IgD-negative memory B cell (primary cell): ENCODE measurements around the gene RETREG1. TPM values are rescaled to one million over a fixed set of nuclear protein-coding genes. Genes with fewer than 3 reads are reported as not detected.

Experiments used
- H3K27ac Mint-ChIP-seq, 3 donors: one replicate each; pipeline ENCODE4 v1.8.0; 2020 to 2022; ENCODE audit warnings: mild to moderate bottlenecking in 3 of 3, mixed read lengths in 3 of 3, moderate library complexity in 1 of 3
- H3K27me3 Mint-ChIP-seq: one replicate; pipeline ENCODE4 v1.8.0; 2021; ENCODE audit warnings: mixed read lengths
- H3K36me3 Mint-ChIP-seq: one replicate; pipeline ENCODE4 v1.8.0; 2020; ENCODE audit warnings: mild to moderate bottlenecking, mixed read lengths
- H3K4me1 Mint-ChIP-seq, 3 donors: one replicate each; pipeline ENCODE4 v1.8.0; 2020 to 2022; ENCODE audit warnings: mixed read lengths in 3 of 3, mild to moderate bottlenecking in 1 of 3
- H3K4me3 Mint-ChIP-seq, 4 donors: one replicate each; pipeline ENCODE4 v1.8.0; 2020 to 2022; ENCODE audit warnings: mild to moderate bottlenecking in 4 of 4, mixed read lengths in 4 of 4, moderate library complexity in 3 of 4
- H3K9me3 Mint-ChIP-seq, 3 donors: one replicate each; pipeline ENCODE4 v1.8.0; 2020 to 2021; ENCODE audit warnings: mixed read lengths in 3 of 3, mild to moderate bottlenecking in 1 of 3
- polyA plus RNA-seq: library from polyadenylated mRNA; unstranded; fragments of 300-500 nt; fragmentation: Illumina TruSeq; gene quantifications from one replicate; pipeline ENCODE4 v1.2.3, GENCODE V29; 2021

Gene RETREG1
- polyA plus RNA-seq, 1 donor from 2014 or later, result 9.3 TPM

DNA sequence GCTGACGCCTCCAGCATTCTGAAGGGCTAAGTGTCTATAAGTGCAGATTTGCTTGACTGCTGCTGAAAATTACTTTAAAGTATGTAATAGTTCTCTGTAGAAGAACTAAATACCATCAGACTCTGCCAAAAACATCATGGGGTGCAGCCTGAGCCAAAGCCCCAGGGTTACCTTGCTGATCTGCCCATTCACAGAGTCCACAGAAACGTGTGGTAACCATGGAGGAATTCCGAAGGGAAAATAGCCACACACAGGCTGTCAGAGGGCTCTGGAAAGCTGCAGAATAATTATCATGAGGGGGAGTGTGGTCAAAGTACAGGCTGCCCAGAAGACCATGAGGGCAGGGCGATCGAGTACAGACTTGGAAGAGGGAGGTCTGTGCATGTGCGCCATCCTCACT, 36.4 kb downstream of the RETREG1 start:
- peaks cover under 1 to 11% (median 1%) of the 10 kb centered on the region in 3 donors for H3K4me1 Mint-ChIP-seq
- no peaks in the 10 kb centered on the region for H3K9me3 Mint-ChIP-seq
- H3K36me3 Mint-ChIP-seq, result peaks cover 2% of the 10 kb centered on the region
- H3K4me3 Mint-ChIP-seq, result no peak overlapping the region
- H3K27me3 Mint-ChIP-seq, result no peaks in the 10 kb centered on the region
- H3K27ac Mint-ChIP-seq, result no peak overlapping the region

DNA sequence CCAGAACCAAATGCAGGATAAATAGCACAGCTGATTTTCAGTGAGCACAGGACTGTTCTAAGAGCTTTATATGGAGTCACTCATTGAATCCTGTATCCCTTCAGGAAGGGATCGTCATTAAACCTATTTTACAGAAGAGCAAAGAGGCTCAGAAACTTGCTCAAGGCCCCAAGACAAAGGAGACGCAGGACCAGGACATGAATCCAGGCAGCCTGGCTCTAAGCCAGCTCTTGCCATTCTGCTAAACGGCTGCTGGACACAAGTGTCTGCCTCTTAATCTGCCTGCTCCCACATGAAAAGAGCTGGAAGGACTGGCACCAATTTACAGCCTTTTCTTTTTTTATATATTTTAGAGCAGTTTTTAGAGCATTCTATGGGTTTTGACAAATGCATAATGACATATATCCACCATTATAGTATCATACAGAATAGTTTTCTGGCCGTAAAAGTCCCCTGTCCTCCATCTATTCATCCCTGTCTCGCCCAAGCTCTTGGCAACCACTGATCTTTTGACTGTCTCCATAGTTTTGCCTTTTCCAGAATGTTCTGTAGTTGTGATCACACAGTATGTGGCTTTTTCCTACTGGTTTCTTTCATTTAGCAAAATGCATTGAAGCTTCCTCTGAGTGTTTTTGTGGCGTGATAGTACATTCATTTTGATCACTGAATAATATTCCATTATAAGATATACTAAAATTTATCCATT, 37.5 kb downstream of the RETREG1 start:
- Mint-ChIP-seq H3K27ac (no peak overlapping the region), H3K27me3 (no peaks in the 10 kb centered on the region), H3K9me3 (no peaks in the 10 kb centered on the region), H3K4me1 (peaks cover 0 to 11% (median 1%) of the 10 kb centered on the region in 3 donors), H3K36me3 (peaks cover 2% of the 10 kb centered on the region), H3K4me3 (no peak overlapping the region)

DNA sequence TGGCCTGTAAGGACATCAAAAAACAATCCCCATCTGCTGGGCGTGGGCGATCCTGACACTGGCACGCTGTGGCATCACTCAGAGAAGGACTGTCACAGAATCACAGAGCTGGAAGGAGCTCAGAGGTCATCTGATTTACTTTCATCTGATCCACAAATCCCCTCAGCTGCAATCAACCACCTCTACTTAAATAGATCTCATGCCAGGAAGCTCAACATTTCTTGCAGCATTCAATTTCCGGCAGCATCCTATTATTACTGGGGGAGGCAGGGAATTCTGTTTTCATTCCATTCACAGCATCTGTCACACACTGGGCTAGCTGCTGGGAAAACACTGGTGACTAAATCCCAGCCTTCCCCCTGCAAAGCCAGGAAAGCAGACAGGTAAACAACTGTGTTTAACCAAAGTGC, 38.3 kb downstream of the RETREG1 start:
- Mint-ChIP-seq H3K4me1 (peaks cover 0 to 16% (median 3%) of the 10 kb centered on the region in 3 donors), H3K9me3 (no peaks in the 10 kb centered on the region), H3K27ac (no peak overlapping the region), H3K27me3 (no peaks in the 10 kb centered on the region), H3K36me3 (peaks cover 2% of the 10 kb centered on the region), H3K4me3 (no peak overlapping the region)

DNA sequence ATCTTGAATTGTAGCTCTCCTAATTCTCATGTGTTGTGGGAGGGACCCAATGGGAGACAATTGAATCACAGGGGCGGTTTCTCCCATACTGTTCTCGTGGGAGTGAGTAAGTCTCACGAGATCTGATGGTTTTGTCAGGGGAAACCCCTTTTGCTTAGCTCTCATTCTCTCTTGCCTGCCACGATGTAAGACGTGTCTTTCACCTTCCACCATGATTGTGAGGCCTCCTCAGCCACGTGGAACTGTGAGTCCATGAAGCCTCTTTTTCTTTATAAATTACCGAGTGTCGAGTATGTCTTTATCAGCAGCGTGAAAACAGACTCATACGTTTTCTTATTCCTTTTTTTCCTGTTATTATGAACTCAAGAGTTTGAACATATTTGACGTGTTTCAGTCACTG, 39.1 kb downstream of the RETREG1 start:
- Mint-ChIP-seq H3K36me3 (peaks cover 2% of the 10 kb centered on the region), H3K4me1 (peaks cover 0 to 17% (median 3%) of the 10 kb centered on the region in 3 donors), H3K27ac (no peak overlapping the region), H3K4me3 (no peak overlapping the region), H3K9me3 (no peaks in the 10 kb centered on the region), H3K27me3 (no peaks in the 10 kb centered on the region)

DNA sequence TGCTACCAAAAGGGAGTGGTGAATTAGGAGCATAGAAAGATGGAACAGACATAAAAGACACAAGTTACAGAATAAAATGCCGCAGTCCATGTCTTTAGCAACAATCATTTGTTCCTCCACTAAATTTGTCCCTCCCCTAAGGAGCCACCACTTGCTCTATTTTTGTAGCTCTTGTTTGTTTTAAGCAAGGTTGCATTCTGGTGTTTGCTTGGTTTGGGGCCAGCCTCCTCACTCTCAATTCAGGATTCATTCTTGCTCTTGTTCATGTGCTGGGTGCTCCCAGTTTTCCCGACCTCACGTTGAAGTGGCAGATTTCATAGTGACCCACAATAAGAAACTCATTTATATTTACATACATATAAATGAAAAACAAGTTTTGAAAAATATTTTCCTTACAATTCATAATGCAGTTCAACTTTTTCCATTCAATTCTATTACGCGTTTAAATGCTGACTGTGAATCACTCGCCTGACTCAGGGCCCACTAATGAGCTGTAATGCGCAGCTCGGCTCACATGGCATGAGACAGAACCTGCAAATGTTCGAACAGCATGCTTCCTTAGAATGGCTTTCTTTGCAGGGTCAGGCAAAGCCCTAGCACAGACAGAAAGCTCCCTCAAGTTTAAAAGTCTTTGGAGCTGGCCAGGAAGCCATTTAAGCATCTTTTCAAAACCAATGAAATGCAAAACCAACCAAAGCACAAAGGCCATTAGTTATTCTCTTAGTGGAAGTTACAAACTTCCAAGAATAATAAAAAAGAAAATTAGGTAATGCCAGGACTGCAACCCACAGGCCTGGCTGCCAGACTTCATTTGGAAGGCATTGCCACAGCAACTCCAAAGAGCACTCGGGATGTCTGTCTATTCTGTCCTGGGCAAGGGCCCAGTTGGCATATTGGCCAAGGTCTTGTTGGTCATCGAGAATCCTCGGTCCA, 41.7 kb downstream of the RETREG1 start:
- Mint-ChIP-seq H3K9me3 (peaks cover 0 to 2% (median 0%) of the 10 kb centered on the region in 3 donors), H3K36me3 (peaks cover 3% of the 10 kb centered on the region), H3K27me3 (no peaks in the 10 kb centered on the region), H3K4me3 (no peak overlapping the region), H3K4me1 (peaks cover 0 to 19% (median 2%) of the 10 kb centered on the region in 3 donors), H3K27ac (no peak overlapping the region)

DNA sequence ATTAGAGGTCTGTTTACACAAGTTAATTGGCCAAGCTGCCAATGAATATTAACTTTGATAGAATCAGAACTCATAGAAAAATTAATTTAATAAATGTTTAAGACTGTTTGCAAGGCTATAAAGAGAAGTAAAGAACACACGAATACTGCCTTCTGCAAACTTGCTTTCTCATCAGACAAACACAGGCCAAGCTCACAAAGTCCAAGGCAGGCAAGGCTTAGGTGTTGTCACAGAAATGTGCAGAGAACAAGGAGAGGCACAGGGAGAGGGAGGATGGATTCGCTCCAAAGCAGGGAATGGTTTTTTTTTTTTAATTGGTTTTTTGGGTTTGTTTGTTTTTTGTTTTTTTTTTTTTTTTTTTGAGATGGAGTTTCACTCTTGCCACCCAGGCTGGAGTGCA, 43.4 kb downstream of the RETREG1 start:
- H3K4me1 Mint-ChIP-seq, result peaks cover 0 to 19% (median 2%) of the 10 kb centered on the region in 3 donors
- no peaks in the 10 kb centered on the region for H3K27me3 Mint-ChIP-seq
- no peak overlapping the region for H3K4me3 Mint-ChIP-seq
- H3K27ac Mint-ChIP-seq, result no peak overlapping the region
- peaks cover 0 to 2% (median 0%) of the 10 kb centered on the region in 3 donors for H3K9me3 Mint-ChIP-seq
- H3K36me3 Mint-ChIP-seq, result peaks cover 1% of the 10 kb centered on the region

DNA sequence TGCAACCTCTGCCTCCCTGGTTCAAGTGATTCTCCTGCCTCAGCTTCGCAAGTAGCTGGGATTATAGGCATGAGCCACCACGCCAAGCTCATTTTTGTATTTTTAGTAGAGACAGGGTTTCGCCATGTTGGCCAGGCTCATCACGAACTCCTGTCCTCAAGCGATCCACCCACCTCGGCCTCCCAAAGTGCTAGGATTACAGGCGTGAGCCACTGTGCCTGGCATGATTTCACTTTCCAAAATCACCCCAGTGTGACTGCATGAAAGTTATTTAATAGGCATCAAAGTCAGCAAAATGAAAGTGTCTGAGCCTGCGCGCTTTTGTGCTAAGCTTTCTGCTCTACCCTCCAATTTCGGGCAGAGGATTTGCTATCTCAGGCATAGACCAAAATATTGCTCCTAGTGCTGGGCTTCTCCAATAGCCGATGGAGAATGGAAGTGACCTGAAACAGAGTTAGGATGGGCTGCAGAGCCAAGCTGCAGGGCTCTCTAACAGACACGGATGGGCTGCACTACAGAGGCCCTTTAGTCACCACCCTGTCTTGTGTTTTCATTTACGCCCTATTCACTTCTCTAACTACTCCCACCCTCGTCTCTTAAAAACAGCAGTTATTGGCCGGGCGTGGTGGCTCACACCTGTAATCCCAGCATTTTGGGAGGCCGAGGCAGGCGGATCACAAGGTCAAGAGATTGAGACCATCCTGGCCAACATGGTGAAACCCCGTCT, 44.3 kb downstream of the RETREG1 start:
- Mint-ChIP-seq H3K9me3 (peaks cover 0 to 2% (median 0%) of the 10 kb centered on the region in 3 donors), H3K4me3 (no peak overlapping the region), H3K27ac (no peak overlapping the region), H3K4me1 (peaks cover 0 to 19% (median 2%) of the 10 kb centered on the region in 3 donors), H3K36me3 (peaks cover 5% of the 10 kb centered on the region), H3K27me3 (no peaks in the 10 kb centered on the region)

DNA sequence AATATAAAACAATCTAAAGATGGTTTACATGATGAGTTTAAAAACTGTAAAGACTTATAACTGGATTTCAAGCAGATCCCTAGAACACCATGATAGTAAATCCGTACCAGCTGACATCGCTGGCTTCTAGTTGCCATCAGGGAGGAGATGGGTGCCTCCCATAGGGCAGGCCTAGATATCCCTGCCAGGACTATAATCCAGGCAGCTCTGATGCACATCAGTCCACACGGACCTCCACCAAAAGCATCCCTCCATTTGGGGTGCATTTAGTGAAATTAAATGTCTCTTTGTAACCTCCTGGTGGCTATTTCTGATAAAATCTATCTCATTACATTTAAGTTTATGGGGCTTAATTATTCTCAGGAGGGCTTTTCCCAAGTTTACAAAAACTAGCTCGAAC, 45.8 kb downstream of the RETREG1 start:
- peaks cover 0 to 2% (median 0%) of the 10 kb centered on the region in 3 donors for H3K9me3 Mint-ChIP-seq
- H3K27me3 Mint-ChIP-seq, result no peaks in the 10 kb centered on the region
- H3K27ac Mint-ChIP-seq, result no peak overlapping the region
- H3K4me3 Mint-ChIP-seq, result no peak overlapping the region
- H3K36me3 Mint-ChIP-seq, result peaks cover 5% of the 10 kb centered on the region
- peaks cover 0 to 21% (median 2%) of the 10 kb centered on the region in 3 donors for H3K4me1 Mint-ChIP-seq

DNA sequence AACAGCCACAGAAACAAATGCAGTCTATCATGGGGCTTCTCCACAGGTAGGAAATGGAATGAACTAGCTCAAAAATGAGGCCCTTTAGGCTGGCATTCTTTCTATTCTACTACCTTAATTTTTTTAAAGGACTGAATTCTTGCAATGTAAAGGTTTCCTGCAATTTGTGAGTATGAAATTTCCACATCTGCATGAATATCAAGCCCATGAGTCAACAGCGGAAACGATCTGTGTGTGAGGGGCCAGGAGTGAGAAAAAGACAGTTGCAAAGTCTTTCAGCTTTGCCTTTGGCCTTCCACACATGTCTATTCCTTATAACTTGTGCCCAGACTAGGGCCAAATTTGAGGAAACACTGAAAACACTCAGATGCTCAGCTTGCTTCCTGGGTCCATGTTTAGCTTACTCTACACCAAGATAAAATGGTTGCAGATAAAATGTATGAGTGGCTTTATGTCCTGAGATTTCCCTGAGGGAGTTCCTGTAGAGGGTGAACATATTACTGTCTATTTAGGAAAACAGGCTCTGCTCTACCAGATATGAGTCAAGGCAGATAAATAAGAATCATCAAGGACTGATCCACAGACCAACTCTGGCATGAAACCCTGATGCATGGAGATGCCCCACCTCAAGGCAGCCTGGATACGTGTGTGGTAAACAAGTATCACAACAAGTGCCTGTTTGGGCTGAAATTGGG, 46.5 kb downstream of the RETREG1 start:
- Mint-ChIP-seq H3K27ac (no peak overlapping the region), H3K4me3 (no peak overlapping the region), H3K27me3 (no peaks in the 10 kb centered on the region), H3K4me1 (peaks cover 0 to 20% (median 2%) of the 10 kb centered on the region in 3 donors), H3K9me3 (peaks cover 0 to 2% (median 0%) of the 10 kb centered on the region in 3 donors), H3K36me3 (peaks cover 5% of the 10 kb centered on the region)

DNA sequence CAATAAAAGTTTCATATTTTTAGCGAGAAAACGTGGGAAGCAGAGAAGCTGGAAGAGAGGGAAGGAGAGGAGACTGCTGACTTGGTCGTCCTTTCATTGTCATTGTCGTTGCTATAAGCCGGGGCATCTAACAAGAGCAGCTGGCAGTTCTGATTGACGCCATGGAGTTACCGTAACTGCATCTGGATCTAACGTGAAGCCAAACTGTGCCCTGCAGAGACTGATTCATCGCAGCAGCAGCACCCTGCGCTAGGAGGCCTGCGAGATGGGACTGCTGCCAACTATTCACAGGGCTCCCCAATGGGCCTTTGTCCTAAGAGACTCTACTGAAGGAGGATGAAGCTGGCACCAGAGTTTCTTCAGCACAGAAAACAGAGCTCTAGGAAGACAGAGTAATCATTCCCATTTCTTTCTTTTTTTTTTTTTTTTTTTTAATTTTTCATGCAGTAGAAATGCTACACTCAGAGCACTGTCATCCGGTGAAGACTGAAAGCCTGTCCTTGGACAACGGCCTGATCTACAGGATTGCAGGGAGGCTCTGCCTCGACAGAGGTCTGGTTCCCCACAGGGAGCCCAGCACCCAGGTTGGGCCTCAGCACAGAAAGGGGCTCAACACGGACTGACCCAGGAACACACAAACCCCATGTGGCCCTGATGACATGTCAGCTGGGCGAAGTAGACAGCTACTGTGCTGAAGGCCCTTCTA, 47.8 kb downstream of the RETREG1 start:
- H3K4me3 Mint-ChIP-seq, result no peak overlapping the region
- H3K9me3 Mint-ChIP-seq, result peaks cover 0 to 2% (median 0%) of the 10 kb centered on the region in 3 donors
- H3K27ac Mint-ChIP-seq, result no peak overlapping the region
- H3K27me3 Mint-ChIP-seq, result no peaks in the 10 kb centered on the region
- H3K36me3 Mint-ChIP-seq, result peaks cover 5% of the 10 kb centered on the region
- peaks cover 0 to 13% (median 0%) of the 10 kb centered on the region in 3 donors for H3K4me1 Mint-ChIP-seq

DNA sequence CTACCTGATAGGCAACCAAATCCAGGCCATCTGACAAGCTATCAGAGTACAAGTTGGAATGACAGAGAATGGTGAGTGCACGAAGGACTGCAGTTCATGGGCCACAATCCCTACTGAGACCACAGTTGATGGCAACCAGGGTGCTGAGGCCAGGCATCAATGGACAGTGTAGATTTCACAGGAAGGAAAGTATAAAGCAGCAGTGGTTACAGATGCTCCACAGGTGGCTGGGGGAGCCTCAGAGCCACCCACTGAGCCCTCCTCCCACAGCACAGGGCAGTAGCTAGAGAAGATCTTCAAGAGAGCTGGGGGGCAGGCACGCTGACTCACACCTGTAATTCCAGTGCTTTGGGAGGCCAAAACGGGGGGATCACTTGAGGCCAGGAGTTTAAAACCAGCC, 49.4 kb downstream of the RETREG1 start:
- Mint-ChIP-seq H3K4me3 (no peak overlapping the region), H3K27ac (no peak overlapping the region), H3K9me3 (peaks cover 0 to 2% (median 0%) of the 10 kb centered on the region in 3 donors), H3K27me3 (no peaks in the 10 kb centered on the region), H3K36me3 (peaks cover 5% of the 10 kb centered on the region), H3K4me1 (peaks cover 0 to 9% (median 0%) of the 10 kb centered on the region in 3 donors)

DNA sequence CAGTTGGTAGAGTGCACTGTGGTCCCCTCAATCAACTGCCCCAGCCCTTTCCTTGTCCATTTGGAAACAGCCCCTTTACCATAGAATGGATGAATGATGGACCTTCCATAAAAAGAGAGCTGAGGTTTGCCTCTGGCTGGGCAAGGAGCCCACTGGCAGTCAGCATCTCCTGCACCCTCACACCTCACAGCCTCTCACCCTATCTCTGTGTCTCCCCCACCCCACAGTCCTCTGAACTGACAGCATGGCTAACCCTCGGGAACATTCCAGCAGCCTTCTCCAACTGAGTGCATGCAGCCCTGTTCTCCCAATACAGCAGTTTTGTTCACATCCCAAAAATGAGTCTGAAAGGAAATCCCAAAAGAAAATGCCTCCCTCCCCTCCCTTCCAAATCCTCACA, 51.7 kb downstream of the RETREG1 start:
- H3K9me3 Mint-ChIP-seq, result no peaks in the 10 kb centered on the region
- peaks cover 6% of the 10 kb centered on the region for H3K36me3 Mint-ChIP-seq
- peak overlapping the region in 1 of 3 donors; percentile 55 for H3K27ac Mint-ChIP-seq
- peaks cover 0 to 6% (median 0%) of the 10 kb centered on the region in 3 donors for H3K4me1 Mint-ChIP-seq
- H3K4me3 Mint-ChIP-seq, result no peak overlapping the region
- H3K27me3 Mint-ChIP-seq, result no peaks in the 10 kb centered on the region

DNA sequence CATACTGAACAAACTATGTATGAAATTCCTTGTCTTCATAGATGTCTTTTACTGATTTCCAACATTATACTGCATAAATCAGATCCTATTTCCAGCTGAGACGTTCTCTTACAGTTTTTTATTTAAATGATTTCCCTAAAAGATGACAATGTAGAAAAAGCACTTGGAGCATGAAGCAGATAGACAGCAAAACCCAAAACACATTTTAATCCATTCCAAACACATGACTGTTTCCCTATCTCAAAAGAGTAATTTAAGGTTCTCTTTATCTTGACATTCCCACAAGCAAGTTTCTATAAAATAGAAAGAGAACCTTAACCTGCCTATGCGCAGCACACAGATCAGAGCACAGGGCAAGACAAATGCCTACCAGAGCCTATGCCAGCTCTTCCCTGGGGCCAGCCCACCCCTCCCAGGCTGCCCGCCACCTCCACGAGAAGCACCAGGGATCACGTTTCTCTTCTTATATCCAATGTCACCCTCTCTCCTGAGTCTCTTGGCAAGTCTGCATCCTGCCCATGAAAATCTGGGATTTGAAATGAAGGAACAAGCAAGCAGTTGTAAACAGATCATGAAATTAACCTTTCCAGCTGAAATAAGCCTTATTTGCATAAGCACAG, 52.4 kb downstream of the RETREG1 start:
- H3K9me3 Mint-ChIP-seq, result no peaks in the 10 kb centered on the region
- no peak overlapping the region for H3K4me3 Mint-ChIP-seq
- H3K27me3 Mint-ChIP-seq, result no peaks in the 10 kb centered on the region
- peaks cover 6% of the 10 kb centered on the region for H3K36me3 Mint-ChIP-seq
- H3K27ac Mint-ChIP-seq, result no peak overlapping the region
- H3K4me1 Mint-ChIP-seq, result peaks cover 0 to 6% (median 0%) of the 10 kb centered on the region in 3 donors
